ENCODE data around the gene TMEM106A. TPM values are rescaled to one million over a fixed set of nuclear protein-coding genes. Genes with fewer than 3 reads are reported as not detected.

TMEM106A gene
- polyA plus RNA-seq, 1 donor (not counting 4 experiments of a cell fraction or from before 2014, with no cell fraction given): 0.93 TPM

DNA sequence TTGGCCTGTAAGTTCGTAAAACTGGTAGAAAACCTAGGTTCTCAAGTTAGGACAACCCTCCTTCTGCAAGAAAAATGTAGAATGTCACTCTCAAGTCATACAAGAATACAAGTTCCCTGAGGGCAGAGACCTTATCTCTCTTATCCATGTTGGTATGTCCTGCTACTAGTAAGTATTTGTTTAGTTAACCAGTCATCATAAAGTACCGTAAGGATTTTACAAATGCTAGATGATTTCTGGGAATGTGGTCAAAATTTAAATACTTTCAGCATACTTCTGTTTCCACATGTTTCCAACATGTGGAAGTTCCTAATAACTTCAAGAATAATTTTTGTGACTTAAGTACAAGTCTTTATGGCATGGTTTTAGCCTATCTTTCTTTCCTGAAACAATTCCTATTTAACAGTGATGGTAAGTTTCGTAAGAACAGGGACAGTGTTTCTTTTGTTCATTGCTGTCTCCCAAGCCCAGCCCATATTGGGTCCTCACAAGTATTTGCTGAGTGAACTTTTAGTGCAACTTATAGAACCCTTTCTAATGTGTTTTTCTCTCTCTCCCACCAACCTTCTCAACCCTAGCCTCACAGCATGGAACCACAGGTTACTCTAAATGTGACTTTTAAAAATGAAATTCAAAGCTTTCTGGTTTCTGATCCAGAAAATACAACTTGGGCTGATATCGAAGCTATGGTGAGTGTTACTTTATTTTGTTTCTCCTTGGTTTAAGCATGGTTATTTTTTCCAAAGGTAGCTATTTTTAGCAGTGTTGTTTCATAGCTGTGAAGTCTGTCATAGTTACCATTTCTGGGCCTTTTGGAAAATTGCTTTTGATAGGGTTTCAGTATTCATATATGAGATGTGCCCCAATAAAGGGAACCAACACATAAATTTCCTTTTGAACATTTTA is 36.2 kb upstream of the TMEM106A start:
- H3K27ac ChIP-seq (ENCODE audit: control insufficient read depth, insufficient read depth, low read length): no peak overlapping the region
- no peak for FAIRE-seq
- TF ChIP-seq EZH2 (IDR thresholded peaks at IDR 0.05; ENCODE audit: low read length): no peak
- TF ChIP-seq, protein P1, sequence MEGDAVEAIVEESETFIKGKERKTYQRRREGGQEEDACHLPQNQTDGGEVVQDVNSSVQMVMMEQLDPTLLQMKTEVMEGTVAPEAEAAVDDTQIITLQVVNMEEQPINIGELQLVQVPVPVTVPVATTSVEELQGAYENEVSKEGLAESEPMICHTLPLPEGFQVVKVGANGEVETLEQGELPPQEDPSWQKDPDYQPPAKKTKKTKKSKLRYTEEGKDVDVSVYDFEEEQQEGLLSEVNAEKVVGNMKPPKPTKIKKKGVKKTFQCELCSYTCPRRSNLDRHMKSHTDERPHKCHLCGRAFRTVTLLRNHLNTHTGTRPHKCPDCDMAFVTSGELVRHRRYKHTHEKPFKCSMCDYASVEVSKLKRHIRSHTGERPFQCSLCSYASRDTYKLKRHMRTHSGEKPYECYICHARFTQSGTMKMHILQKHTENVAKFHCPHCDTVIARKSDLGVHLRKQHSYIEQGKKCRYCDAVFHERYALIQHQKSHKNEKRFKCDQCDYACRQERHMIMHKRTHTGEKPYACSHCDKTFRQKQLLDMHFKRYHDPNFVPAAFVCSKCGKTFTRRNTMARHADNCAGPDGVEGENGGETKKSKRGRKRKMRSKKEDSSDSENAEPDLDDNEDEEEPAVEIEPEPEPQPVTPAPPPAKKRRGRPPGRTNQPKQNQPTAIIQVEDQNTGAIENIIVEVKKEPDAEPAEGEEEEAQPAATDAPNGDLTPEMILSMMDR (optimal IDR thresholded peaks at IDR 0.05 in 1 of 3, IDR thresholded peaks at IDR 0.05 in 1 of 3, conservative IDR thresholded peaks at IDR 0.05 in 1 of 3; ENCODE audit: extremely low read depth in 1 of 3, insufficient read depth in 2 of 3, low read length in 3 of 3): no peak
- H3K4me3 ChIP-seq (ENCODE audit: control insufficient read depth in 2 of 3, extremely low read depth in 1 of 3, insufficient read depth in 2 of 3, low read depth in 1 of 3, low read length in 3 of 3): no peak overlapping the region
- H3K4me1 ChIP-seq (ENCODE audit: control insufficient read depth, extremely low read depth, insufficient read depth, low read length): peaks cover 21% of the 10 kb centered on the region
- DNase-seq (ENCODE audit: low read depth, low spot score): no peak
- dilution Hi-C loops (cut with MboI; ENCODE audit: extremely low pct_ligation_motif_present, low sequenced_read_pairs): no loop called here
- peaks cover 30% of the 10 kb centered on the region for H3K79me2 ChIP-seq (ENCODE audit: control insufficient read depth, insufficient read depth, low read length)
- no peaks in the 10 kb centered on the region for H3K9me1 ChIP-seq (ENCODE audit: control insufficient read depth, extremely low read depth, insufficient read depth, low read length)
- no peak overlapping the region for H3K4me2 ChIP-seq (ENCODE audit: control insufficient read depth, extremely low read depth, insufficient read depth, low read depth, low read length)
- H4K20me1 ChIP-seq (ENCODE audit: control insufficient read depth, extremely low read depth, insufficient read depth, low read length): no peaks in the 10 kb centered on the region
- no peaks in the 10 kb centered on the region for H3K9me3 ChIP-seq (ENCODE audit: control insufficient read depth, low read depth, low read length)
- H2AFZ ChIP-seq (ENCODE audit: control insufficient read depth, low read length): no peak overlapping the region
- peaks cover 4 to 14% of the 10 kb centered on the region in 2 experiments for H3K36me3 ChIP-seq (ENCODE audit: control insufficient read depth in 2 of 2, extremely low read depth in 1 of 2, insufficient read depth in 2 of 2, low read length in 2 of 2)
- no peaks in the 10 kb centered on the region for H3K27me3 ChIP-seq (ENCODE audit: control insufficient read depth, extremely low read depth, insufficient read depth, low read length)
- H3K9ac ChIP-seq (ENCODE audit: control insufficient read depth, extremely low read depth, insufficient read depth, low read length): no peak overlapping the region

DNA sequence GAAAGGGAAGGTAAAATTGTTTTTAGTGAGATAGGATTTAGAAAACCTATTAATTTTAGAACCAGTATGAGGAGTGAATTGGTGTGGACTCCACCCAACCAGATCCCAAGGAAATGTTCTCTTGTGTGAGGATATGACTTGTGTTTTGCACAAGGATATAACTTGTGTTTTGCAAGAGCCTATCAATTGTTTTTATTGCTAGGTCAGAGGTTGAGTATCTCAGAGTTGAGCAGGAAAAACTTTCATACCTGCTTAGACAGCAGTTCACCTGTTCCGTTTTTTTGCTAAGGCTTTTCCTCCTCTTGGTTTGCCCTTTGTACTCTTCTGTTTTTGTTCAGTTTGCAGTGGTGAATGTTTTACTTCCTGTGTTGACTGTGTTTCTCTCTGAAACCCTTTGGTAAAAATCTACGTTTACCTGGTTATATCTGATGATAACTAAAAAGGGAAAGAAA is 35.5 kb upstream of the TMEM106A start:
- no peak overlapping the region for H2AFZ ChIP-seq (ENCODE audit: control insufficient read depth, low read length)
- no peaks in the 10 kb centered on the region for H4K20me1 ChIP-seq (ENCODE audit: control insufficient read depth, extremely low read depth, insufficient read depth, low read length)
- no peak for DNase-seq (ENCODE audit: low read depth, low spot score)
- H3K9me1 ChIP-seq (ENCODE audit: control insufficient read depth, extremely low read depth, insufficient read depth, low read length): no peaks in the 10 kb centered on the region
- no peak overlapping the region for H3K9ac ChIP-seq (ENCODE audit: control insufficient read depth, extremely low read depth, insufficient read depth, low read length)
- TF ChIP-seq, protein P1 (optimal IDR thresholded peaks at IDR 0.05 in 1 of 3, IDR thresholded peaks at IDR 0.05 in 1 of 3, conservative IDR thresholded peaks at IDR 0.05 in 1 of 3; ENCODE audit: extremely low read depth in 1 of 3, insufficient read depth in 2 of 3, low read length in 3 of 3): no peak
- TF ChIP-seq EZH2 (IDR thresholded peaks at IDR 0.05; ENCODE audit: low read length): no peak
- no peaks in the 10 kb centered on the region for H3K9me3 ChIP-seq (ENCODE audit: control insufficient read depth, low read depth, low read length)
- H3K36me3 ChIP-seq (ENCODE audit: control insufficient read depth in 2 of 2, extremely low read depth in 1 of 2, insufficient read depth in 2 of 2, low read length in 2 of 2): peaks cover 6 to 19% of the 10 kb centered on the region in 2 experiments
- no peak overlapping the region for H3K27ac ChIP-seq (ENCODE audit: control insufficient read depth, insufficient read depth, low read length)
- peaks cover 30% of the 10 kb centered on the region for H3K79me2 ChIP-seq (ENCODE audit: control insufficient read depth, insufficient read depth, low read length)
- no peak overlapping the region for H3K4me3 ChIP-seq (ENCODE audit: control insufficient read depth in 2 of 3, extremely low read depth in 1 of 3, insufficient read depth in 2 of 3, low read depth in 1 of 3, low read length in 3 of 3)
- no peaks in the 10 kb centered on the region for H3K27me3 ChIP-seq (ENCODE audit: control insufficient read depth, extremely low read depth, insufficient read depth, low read length)
- peaks cover 18% of the 10 kb centered on the region for H3K4me1 ChIP-seq (ENCODE audit: control insufficient read depth, extremely low read depth, insufficient read depth, low read length)
- dilution Hi-C loops (cut with MboI; ENCODE audit: extremely low pct_ligation_motif_present, low sequenced_read_pairs): no loop called here
- FAIRE-seq: no peak
- H3K4me2 ChIP-seq (ENCODE audit: control insufficient read depth, extremely low read depth, insufficient read depth, low read depth, low read length): no peak overlapping the region
